Embryonic facial prominence (tissue), 1 donor: ENCODE measurements around the gene TMPRSS11F.
A peak's percentile ranks its signal among the peaks of the same experiment; 100 is the strongest.
"Not testable (repeated sequence)": the region's sequence is repeated elsewhere in the genome, so short reads cannot be mapped to it uniquely, and the experiment has no call there.

Experiments used
- DNase-seq: peaks from one replicate; pipeline ENCODE4 v3.0.0-alpha.2; 2016; ENCODE audit errors: extremely low spot score

The TMPRSS11F gene

DNA sequence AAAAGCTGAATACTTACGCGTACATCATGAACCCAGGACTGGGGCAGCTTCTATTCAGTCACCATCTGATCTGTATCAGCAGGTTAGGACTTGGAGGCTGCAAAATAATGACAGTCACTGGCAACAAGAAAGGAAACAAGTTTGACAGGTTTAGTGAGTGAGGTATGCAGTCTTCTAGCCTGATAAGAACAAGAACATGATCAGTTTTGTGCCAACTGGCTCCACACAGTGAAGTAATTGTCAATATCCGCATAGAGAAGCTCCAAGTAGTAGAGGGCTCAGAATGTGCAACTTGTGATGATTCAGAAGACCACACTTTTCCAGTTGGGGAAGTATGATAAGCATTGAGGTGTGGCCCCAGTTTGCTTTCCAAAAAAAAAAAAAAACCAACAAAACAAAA lies at the start of gene TMPRSS11F:
TSS of gene TMPRSS11F (minus strand) at position 77 of the 400 bp plus-strand sequence. CDS start at position 28, 49 bp downstream.
- DNase-seq: no peak

DNA sequence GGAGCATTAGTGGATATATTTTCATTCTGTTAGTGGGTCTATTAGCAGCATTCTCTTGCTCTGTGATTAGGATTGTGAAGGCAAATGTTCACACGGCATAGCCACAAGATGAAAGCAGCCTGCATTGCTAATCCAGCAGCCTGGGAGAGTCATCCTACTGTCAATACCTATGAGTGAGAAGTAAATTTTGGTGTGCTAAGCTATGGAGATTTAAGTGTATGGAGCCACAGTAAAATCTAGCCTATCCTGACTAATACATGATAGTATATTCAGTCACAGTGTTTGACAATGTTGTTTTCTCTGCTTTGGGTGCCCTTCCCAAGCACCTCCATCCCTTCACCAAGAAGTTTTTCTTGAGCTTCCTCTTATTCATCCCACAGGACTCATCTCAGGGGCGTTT lies 47.2 kb upstream of the TMPRSS11F start:
- DNase-seq: no peak

DNA sequence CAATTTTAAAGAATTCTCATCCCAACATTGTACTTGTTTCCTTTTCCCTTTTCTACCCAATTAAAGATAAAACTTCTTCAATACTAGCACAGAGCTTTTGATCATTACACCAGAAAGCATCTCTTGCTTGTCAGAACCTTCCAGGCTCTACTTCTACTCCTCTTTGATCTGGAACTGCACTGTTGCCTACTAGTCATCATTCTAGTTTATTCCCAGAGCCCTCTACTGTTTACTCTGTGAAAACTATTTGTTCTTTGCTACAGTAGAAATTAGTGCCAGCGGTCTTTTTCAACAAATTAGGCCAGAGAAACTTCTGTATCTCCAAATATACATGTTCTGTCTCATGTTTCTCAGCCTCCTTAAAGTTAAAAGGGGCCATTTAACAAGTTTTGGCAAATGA lies 46.8 kb upstream of the TMPRSS11F start:
- DNase-seq: no peak

DNA sequence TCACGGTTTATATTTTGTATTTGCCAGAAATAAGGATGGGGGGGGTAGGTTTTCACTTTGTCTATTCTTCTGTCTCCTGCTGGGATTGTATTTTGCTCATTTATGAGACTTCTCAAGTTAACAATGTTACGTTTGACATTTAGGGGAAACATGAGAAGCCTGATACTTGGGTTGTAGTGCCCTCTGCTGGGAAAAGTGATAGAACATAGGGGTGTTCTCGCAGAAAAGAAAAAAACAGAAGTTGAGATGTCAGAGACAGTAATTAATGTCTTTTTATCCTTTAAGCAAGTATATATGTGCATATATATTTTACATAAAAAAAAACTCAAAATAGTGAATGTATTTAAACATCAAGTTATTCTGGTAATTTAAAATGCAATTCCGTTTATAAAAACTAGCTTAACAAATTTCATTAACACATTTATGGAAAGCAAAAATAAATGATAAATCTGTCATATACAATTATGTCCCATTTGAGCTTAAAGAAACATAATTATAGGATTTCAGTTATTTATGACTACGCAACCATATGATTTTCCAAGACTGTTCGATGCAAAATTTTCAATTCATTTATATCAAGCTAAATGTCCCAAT lies 46.0 kb upstream of the TMPRSS11F start:
- DNase-seq: peak; percentile 56

DNA sequence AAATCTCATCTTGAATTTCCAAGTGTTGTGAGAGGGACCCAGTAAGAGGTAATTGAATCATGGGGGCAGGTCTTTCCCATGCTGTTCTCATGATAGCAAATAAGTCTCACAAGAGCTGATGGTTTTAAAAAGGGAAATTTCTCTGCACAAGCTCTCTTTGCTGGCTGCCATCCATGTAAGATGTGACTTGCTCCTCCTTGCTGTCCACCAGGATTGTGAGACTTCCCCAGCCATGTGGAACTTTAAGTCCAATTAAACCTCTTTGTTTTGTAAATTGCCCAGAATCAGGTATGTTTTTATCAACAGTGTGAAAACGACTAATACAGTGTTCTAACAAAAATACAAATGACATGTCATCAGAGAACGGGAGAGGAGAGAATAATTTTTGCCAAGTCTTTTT lies 44.7 kb upstream of the TMPRSS11F start:
- not testable (repeated sequence) for DNase-seq

DNA sequence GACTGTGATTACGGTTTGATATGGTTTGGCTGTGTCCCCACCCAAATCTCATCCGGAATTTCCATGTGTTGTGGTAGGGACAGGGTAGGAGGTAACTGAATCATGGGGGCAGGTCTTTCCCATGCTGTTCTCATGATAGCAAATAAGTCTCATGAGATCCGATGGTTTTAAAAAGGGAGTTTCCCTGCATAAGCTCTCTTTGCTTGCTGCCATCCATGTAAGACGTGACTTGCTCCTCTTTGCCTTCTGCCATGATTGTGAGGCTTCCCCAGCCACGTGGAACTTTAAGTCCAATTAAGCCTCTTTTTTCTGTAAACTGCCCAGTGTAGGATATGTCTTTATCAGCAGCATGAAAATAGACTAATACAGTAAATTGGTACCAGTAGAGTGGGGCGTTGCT lies 42.5 kb upstream of the TMPRSS11F start:
- not testable (repeated sequence) for DNase-seq

DNA sequence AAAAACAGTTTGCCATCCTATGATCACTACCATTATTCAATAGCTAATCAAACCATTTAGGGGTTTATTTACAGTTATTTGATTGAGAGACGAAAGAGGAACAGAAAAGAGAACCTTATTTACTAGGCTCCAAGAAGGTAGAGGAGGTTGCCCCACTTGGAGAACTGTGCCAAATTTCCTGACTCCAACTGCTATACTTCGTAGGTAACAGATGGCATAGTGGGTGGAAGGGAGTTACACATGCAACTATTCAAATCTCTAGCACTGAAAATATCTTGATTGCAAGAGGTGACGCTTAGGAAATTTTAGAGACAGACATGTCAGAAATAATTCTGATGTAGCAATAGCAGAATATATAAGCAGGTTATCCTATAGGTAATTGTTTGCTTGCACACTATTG lies 38.0 kb upstream of the TMPRSS11F start:
- no peak for DNase-seq

DNA sequence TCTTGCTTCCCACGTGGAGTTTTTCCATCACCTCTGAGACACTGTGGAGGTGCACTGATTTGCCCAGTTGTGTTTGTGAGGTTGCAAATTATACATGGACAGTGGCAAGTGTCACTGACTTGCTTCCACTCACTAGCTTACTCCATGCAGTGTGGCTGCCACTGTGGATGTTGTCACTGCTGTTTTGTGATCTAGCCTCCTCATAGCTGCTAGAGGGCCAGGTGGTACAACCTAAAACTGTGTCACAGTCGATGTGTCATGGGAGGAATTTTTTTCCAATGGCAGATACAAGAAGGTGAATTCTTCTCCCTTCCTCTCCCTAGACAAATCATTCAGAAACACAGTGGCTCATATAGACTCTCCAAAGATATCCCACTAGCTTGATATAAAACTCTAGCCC lies 37.5 kb upstream of the TMPRSS11F start:
- DNase-seq: no peak

DNA sequence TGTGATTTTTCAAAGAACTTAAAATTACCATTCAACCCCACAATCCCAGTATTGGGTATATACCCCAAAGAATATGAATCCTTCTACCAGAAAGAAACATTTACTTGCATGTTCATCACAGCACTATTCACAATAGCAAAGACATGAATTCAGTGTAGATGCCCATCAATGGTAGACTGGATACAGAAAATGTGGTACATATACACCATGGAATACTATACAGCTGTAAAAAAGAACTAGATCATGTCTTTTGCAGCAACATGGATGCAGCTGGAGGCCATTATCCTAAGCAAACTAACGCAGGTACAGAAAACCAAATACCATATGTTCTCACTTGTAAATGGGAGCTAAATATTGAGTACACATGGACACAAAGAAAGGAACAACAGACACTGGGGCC lies 34.1 kb upstream of the TMPRSS11F start:
- DNase-seq: no peak

DNA sequence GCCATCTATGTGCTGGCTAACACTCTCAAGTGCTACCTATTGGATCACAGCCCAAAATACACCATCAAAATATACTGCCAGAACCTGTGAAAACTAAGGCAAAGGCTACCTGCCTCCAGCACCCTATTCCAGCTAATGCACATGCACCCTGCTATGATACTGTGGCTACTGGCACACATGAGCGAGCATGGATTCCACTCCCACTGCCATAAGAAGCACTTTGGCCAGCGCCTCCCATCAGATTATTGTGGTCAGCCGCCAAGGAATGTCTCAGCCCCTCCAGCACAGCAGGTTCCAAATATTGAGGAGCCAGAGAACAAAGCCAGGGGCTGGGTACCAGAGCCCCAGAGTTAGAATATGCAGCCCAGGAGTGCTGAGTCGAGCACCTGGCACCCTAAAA lies 32.5 kb upstream of the TMPRSS11F start:
- DNase-seq: no peak

DNA sequence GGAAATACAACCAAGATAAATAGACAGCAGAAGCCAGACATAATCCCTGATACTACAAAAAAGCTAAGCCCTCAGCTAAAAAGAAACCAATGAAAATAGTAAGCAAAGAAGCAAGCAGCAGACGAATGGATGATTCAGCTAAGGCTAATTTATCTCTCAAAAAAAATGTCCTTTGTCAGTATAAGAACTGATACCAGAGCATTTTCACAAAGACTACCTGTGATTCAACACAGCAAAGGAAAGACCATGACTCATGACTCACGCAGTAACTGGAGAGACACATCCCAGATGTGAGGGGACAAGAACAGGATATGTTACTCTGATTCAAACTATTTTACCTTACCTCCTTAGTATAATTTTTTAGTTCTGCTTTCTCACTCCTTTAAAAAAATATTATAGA lies 22.7 kb upstream of the TMPRSS11F start:
- no peak for DNase-seq

DNA sequence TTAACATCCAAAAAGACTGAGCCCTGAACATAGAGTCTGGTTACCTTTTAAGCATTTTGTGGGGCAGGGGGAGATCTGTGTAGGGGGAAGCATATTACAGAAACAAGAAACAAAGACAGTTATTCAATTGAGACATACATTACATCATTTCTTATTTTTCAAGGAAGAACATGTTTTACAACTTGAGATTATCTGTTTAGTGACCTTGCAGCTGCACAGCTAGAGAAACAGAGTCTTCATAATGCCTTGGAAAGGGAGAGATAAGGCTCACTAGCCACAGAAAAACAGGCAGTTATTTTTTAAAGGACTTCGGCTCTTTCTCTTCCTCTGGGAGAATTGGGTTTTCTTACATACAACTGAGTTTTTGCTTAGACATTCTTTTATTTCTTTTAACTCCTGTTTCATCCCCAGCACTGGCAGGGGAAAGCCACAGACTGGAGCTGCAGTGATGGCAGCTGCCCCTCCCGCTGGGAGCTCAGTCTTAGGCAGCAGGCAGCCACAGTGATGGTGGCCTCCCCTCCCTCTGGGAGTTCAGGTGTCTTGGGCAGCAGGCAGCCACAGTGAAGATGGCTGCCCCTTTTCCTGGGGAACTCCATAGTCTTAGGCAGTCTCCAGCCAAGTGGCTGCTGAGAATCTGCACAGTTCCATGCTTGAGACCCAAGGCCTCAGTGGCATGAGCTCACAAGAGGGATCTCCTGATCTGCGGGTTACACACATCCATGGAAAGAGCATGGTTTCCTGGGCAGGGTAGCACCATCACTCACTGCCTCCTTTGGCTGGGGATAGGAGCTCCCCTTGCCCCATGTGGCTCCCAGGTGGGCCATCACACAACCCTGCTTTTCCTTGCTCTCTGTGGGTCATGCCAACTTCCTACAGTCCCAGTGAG lies 19.4 kb upstream of the TMPRSS11F start:
- no peak for DNase-seq

DNA sequence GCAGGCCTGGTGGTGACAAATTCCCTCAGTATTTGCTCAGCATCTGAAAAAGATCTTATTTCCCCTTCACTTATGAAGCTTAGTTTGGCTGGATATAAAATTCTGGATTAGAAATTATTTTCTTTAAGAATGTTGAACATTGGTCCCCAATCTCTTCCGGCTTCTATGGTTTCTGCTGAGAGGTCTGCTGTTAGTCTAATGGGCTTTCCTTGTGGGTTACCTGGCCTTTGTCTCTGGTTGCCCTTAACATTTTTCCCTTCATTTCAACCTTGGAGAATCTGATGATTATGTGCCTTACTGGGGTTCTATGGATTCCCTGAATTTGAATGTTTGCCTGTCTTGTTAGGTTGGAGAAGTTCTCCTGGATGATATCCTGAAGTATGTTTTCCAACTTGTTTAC lies 17.4 kb upstream of the TMPRSS11F start:
- no peak for DNase-seq

DNA sequence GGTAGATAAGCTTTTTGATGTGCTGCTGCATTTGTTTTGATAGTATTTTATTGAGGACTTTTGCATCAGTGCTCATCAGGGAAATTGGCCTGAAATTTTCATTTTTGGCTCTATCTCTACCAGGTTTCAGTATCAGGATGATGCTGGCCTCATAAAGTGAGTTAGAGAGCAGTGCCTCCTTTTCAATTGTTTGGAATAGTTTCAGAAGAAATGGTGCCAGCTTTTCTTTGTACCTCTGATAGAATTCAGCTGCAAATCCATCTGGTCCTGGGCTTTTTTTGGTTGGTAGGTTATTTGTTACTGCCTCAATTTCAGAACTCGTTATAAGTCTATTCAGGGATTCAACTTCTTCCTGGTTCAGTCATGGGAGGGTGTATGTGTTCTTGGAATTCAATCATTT lies 15.6 kb upstream of the TMPRSS11F start:
- DNase-seq: no peak

DNA sequence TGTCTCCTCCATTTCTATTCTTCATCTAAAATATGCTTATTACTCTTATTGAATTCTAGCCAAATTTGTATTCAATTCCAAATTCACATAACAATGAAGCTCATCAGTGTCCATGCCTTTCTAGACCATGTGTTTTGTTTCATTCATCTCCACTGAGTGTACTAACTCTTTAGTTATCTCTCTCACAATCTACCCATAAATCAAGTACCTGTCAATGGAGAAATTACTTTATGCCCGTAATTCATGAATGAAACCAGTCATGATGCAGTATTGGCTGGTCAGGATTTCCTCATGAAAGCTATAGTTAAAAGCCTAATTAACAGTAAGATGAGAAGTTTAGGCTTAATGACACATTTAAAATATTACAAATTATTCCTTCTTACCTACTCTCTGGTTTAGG lies 12.2 kb upstream of the TMPRSS11F start:
- no peak for DNase-seq

DNA sequence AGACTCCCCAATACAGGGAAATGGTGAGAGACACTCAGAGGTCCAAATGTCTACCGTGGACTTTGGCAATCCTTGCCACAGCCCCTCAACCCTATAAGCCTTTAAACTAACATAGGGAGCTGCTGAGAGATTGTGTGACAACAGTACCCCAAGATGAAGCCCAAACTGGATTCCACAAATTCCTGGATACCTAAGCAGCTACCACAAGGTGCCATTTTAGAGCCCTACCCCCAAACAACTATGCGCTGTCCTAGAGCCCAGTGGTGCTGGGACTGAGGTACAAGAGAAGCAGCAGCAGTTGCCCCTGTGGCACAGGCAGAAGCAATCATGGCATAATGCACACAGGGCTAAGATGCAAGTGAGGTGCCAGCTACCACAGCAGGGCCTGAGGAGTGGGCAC lies 2.7 kb upstream of the TMPRSS11F start:
- no peak for DNase-seq

DNA sequence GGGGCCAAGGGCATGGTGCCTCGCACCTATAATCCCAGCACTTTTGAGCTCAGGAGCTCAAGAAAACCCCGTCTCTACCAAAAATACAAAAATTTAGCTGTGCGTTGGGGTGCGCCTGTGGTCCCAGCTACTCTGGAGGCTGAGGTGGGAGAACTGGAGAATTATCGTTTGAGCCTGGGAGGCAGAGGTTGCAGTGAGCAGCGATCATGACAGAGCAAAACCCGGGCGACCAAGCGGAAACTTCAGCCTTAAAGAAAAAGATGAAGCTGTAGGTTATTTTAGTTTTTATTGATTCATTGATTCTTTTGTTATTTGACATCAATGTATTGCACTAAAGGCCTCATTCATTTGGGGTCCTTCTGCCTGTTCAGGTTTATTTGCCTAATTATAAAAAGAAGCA lies 5.4 kb downstream of the TMPRSS11F start:
- DNase-seq: no peak

DNA sequence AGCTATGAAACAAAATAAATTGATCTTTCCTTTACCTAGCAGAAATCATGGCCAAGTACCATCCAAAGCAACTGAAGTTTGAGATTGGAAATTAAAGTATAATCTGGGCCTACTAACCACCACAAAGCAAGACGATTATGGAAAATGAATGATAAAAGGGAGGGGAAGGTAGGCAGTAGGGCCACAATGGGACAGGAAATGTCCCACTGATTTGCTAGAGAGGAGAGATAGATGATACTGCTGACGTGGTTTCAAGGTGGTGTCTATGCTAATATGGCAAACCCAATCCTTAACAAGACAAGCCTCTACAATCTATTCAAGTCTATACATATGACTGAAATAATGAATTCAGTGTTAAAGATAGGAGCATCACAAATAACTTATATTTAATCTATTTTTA lies 6.1 kb downstream of the TMPRSS11F start:
- no peak for DNase-seq

DNA sequence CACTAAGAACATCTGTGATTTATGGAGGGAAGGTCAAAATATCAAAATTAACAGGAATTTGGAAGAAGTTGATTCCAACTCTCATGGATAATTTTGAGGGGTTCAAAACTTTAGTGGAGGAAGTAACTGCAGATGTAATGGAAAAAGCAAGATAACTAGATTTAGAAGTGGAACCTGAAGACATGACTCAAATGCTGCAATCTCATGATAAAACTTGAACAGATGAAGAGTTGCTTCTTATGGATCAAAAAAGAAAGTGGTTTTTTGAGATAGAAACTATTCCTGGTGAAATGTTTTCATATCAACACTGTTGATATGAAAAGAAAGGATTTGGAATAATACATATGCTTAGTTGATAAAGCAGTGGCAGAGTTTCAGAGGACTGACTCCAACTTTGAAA lies 9.7 kb downstream of the TMPRSS11F start:
- no peak for DNase-seq

DNA sequence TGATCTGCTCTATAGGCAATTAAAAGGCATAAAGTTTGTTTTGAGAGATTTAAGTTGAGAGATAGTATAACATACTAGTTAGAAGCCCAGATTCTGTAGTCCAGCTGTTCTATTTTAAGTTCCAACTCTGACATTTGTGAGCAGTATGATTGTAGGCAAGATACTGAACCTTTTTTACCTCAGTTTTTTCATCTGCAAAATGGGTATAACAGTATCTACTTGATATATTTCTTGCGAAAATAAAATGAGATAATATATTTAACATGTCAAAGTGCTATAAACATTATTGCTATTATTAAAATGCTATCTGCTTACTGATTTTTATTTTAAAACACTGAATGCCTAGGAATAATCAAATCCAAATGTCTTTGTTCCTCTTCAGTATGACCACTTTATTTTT lies 19.2 kb downstream of the TMPRSS11F start:
- DNase-seq: no peak

DNA sequence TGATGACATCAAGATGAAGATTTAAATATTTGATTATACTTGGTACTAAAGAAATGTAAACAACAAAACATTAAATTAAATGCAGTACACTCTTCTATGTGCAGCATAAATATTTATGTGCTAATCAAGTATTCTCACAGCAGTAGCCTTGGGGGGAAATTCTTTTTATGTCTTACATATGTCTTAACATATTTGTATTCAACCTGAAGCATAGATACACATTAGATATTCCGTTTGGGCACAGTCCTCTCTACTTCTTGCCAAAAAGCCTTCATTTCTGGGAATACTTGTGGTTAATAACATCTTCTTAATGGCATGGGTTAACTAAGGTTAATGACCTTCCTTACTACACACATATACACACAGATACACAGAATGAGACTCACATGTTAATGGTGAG lies 19.8 kb downstream of the TMPRSS11F start:
- DNase-seq: no peak

DNA sequence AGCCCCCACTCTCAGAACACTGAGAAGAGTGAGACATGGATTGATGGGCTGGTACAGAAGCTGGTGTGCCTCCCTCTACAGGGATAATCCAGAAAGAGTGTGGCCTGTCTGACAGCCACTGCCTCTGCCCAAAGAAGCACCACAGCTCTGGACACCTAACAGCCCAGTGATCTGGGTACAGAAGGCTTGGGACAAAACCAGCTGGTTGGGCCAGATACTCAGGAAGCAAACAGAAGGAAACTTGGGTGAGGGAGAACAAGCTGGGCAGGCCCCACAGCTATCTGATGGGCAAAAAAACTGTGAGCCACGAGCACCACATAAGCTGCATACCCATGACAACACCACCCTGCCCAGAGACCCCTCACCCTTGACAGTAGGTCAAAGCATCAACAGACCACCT lies 46.9 kb downstream of the TMPRSS11F start:
- no peak for DNase-seq

DNA sequence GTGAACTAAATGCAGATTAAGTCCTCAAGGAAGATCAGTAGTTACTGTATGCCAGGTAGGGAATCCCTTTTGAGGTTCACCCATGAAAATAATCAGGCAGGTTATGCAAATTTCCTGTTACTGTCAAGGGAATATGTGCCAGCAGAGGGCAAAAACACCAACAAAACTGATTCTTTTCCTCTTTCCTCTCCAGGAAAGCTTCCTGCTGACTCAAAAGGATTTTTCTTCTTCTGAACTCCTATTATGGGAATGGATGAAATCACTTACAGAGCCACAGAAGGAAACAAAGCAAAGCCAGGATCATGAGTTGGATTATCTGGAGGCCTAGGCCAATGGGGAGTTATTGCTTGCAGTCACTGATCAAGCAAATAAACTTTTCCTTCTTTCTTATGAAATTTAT lies 49.7 kb downstream of the TMPRSS11F start:
- DNase-seq: no peak

DNA sequence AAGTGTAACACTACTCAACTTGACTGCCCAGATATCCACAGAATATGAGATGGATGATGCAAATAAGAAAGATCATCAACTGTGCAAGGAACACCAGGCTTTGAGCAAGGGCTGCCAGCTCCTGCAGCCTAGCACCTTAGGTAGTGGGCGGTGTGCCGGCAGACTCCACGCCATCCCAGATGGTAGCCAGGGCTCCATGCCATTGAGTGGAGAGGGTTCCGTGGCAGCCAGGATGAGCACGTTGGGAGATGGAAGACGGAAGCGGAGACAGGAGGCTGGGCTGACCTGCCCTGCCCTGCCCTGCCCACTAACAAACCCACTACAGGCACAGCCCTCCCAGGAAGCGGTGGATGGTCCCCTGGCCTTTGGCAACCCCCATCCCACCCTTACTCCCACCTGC lies 51.9 kb downstream of the TMPRSS11F start:
- DNase-seq: no peak
